GM21360 (cell line): ENCODE results near the gene APOBEC3C.
"Not testable (repeated sequence)": the region's sequence is repeated elsewhere in the genome, so short reads cannot be mapped to it uniquely, and the experiment has no call there.

Source experiments
- ATAC-seq: cut with Tn5 transposase; IDR thresholded peaks from one replicate; pipeline ENCODE4 v1.9.1; 2021; ENCODE audit warnings: mild to moderate bottlenecking, moderate library complexity; ENCODE audit not compliant: unreplicated experiment

APOBEC3C gene

GRCh38 chr22:39020021-39020651, 6.1 kb downstream of the APOBEC3C start:
- ATAC-seq = not testable (repeated sequence)

- no peak for ATAC-seq
These were observed 7.6 kb downstream of the APOBEC3C start for GRCh38 chr22:39021552-39022250.

GRCh38 chr22:39024519-39025308, 10.7 kb downstream of the APOBEC3C start:
- no peak for ATAC-seq

GRCh38 chr22:39026509-39027150, 12.6 kb downstream of the APOBEC3C start:
- ATAC-seq = no peak

GRCh38 chr22:39027717-39028116, 13.7 kb downstream of the APOBEC3C start:
- ATAC-seq = no peak

- no peak for ATAC-seq
These were observed 14.2 kb downstream of the APOBEC3C start for GRCh38 chr22:39028281-39028680.

- ATAC-seq = no peak
These were observed 15.2 kb downstream of the APOBEC3C start for GRCh38 chr22:39029227-39029626.

- ATAC-seq = no peak
These were observed 16.6 kb downstream of the APOBEC3C start for GRCh38 chr22:39030705-39031104.

- not testable (repeated sequence) for ATAC-seq
These were observed 17.6 kb downstream of the APOBEC3C start for GRCh38 chr22:39031434-39032295.

GRCh38 chr22:39037071-39037470, 23.0 kb downstream of the APOBEC3C start:
- not testable (repeated sequence) for ATAC-seq

- ATAC-seq = no peak
These were observed 25.5 kb downstream of the APOBEC3C start for GRCh38 chr22:39039306-39040126.

- not testable (repeated sequence) for ATAC-seq
These were observed 26.1 kb downstream of the APOBEC3C start for GRCh38 chr22:39040155-39040537.

GRCh38 chr22:39040538-39041296, 26.7 kb downstream of the APOBEC3C start, which contains the start of gene APOBEC3F:
TSS of gene APOBEC3F (plus strand) at chr22:39040864. CDS start at chr22:39040961, 97 bp downstream.
- peak; percentile 87 for ATAC-seq

GRCh38 chr22:39041908-39042307, 27.9 kb downstream of the APOBEC3C start:
- ATAC-seq = no peak

- not testable (repeated sequence) for ATAC-seq
These were observed 29.0 kb downstream of the APOBEC3C start for GRCh38 chr22:39043063-39043462.

- ATAC-seq = not testable (repeated sequence)
These were observed 31.1 kb downstream of the APOBEC3C start for GRCh38 chr22:39045136-39045535.

GRCh38 chr22:39049486-39049885, 35.4 kb downstream of the APOBEC3C start:
- not testable (repeated sequence) for ATAC-seq

- not testable (repeated sequence) for ATAC-seq
These were observed 37.9 kb downstream of the APOBEC3C start for GRCh38 chr22:39051844-39052495.
